ENCODE data around the gene PICK1. TPM values are rescaled to one million over a fixed set of nuclear protein-coding genes. Genes with fewer than 3 reads are reported as not detected.

Gene PICK1
- total RNA-seq, 1 experiment from 2014 or later = 45.5 TPM

GRCh38 chr22:38122616-38123015 is 65.4 kb downstream of the PICK1 start:
- CTCF ChIA-PET = no interaction called here

GRCh38 chr22:38124236-38124974 is 67.2 kb downstream of the PICK1 start:
- no peak overlapping the region for H3K4me3 ChIP-seq (ENCODE audit: low read length)
- H3K27ac ChIP-seq (ENCODE audit: low read length) = no peak overlapping the region
- H4K20me1 ChIP-seq (ENCODE audit: low read length) = no peaks in the 10 kb centered on the region
- intact Hi-C loops (cut with micrococcal nuclease) = no loop called here
- H3K36me3 ChIP-seq (ENCODE audit: low read depth, low read length) = no peaks in the 10 kb centered on the region
- H3K27me3 ChIP-seq (ENCODE audit: low read length) = no peaks in the 10 kb centered on the region
- no peaks in the 10 kb centered on the region for H3K9me2 ChIP-seq (replicated peaks; ENCODE audit: low read length)
- H3F3A ChIP-seq (ENCODE audit: low read length, unreplicated experiment) = no peaks in the 10 kb centered on the region
- no peak for TF ChIP-seq EZH2phosphoT487 (IDR thresholded peaks at IDR 0.05; ENCODE audit: borderline replicate concordance, low read length)
- TF ChIP-seq EZH2 (IDR thresholded peaks at IDR 0.05; ENCODE audit: low read length, unreplicated experiment) = no peak
- no peak for TF ChIP-seq CTCF (conservative IDR thresholded peaks at IDR 0.05; ENCODE audit: low read depth, low read length)
- ATAC-seq = no peak
- no peak overlapping the region for H3K4me2 ChIP-seq (ENCODE audit: low read length)
- ChIA-PET CTCF (no interaction called here), POLR2A (ENCODE audit: unreplicated experiment) (no interaction called here)
- no peak for DNase-seq
- no peaks in the 10 kb centered on the region for H3K9me3 ChIP-seq (ENCODE audit: low read length)
- no TSS peak for BruUV-seq (replicated peaks)
- H3K9ac ChIP-seq (ENCODE audit: low read length) = no peak overlapping the region
- H3K4me1 ChIP-seq (ENCODE audit: insufficient read depth, low read length) = no peaks in the 10 kb centered on the region
- no peaks in the 10 kb centered on the region for H3K79me2 ChIP-seq (ENCODE audit: low read length)
- H2AFZ ChIP-seq (ENCODE audit: low read length) = no peak overlapping the region

More at GRCh38 chr22:38122616-38123015, 65.4 kb downstream of the PICK1 start:
- Histone ChIP-seq H3K79me2 (ENCODE audit: low read length) (no peaks in the 10 kb centered on the region), H3K9ac (ENCODE audit: low read length) (no peak overlapping the region), H3K27ac (ENCODE audit: low read length) (no peak overlapping the region), H3K4me3 (ENCODE audit: low read length) (no peak overlapping the region), H3K36me3 (ENCODE audit: low read depth, low read length) (no peaks in the 10 kb centered on the region), H3K4me1 (ENCODE audit: insufficient read depth, low read length) (no peaks in the 10 kb centered on the region), H2AFZ (ENCODE audit: low read length) (no peak overlapping the region), H3K27me3 (ENCODE audit: low read length) (no peaks in the 10 kb centered on the region), H3K4me2 (ENCODE audit: low read length) (no peak overlapping the region), H4K20me1 (ENCODE audit: low read length) (no peaks in the 10 kb centered on the region), H3F3A (ENCODE audit: low read length, unreplicated experiment) (no peaks in the 10 kb centered on the region), H3K9me2 (replicated peaks; ENCODE audit: low read length) (no peaks in the 10 kb centered on the region), H3K9me3 (ENCODE audit: low read length) (no peaks in the 10 kb centered on the region)
- no peak for TF ChIP-seq CTCF (conservative IDR thresholded peaks at IDR 0.05; ENCODE audit: low read depth, low read length)
- TF ChIP-seq EZH2 (IDR thresholded peaks at IDR 0.05; ENCODE audit: low read length, unreplicated experiment) = no peak
- TF ChIP-seq EZH2phosphoT487 (IDR thresholded peaks at IDR 0.05; ENCODE audit: borderline replicate concordance, low read length) = no peak
- intact Hi-C loops (cut with micrococcal nuclease) = no loop called here
- DNase-seq (no peak), ATAC-seq (no peak)
- POLR2A ChIA-PET (ENCODE audit: unreplicated experiment) = no interaction called here
- BruUV-seq (replicated peaks) = no TSS peak

GRCh38 chr22:38125038-38125610 is 67.9 kb downstream of the PICK1 start:
- no TSS peak for BruUV-seq (replicated peaks)
- no peak for DNase-seq
- TF ChIP-seq CTCF (conservative IDR thresholded peaks at IDR 0.05; ENCODE audit: low read depth, low read length) (no peak), EZH2phosphoT487 (IDR thresholded peaks at IDR 0.05; ENCODE audit: borderline replicate concordance, low read length) (no peak), EZH2 (IDR thresholded peaks at IDR 0.05; ENCODE audit: low read length, unreplicated experiment) (no peak)

More at GRCh38 chr22:38125038-38125610, 67.9 kb downstream of the PICK1 start:
- Histone ChIP-seq H3K9ac (ENCODE audit: low read length) (no peak overlapping the region), H3K27me3 (ENCODE audit: low read length) (no peaks in the 10 kb centered on the region), H3K79me2 (ENCODE audit: low read length) (no peaks in the 10 kb centered on the region), H3K4me3 (ENCODE audit: low read length) (no peak overlapping the region), H2AFZ (ENCODE audit: low read length) (no peak overlapping the region), H3K4me2 (ENCODE audit: low read length) (no peak overlapping the region), H3F3A (ENCODE audit: low read length, unreplicated experiment) (no peaks in the 10 kb centered on the region), H4K20me1 (ENCODE audit: low read length) (no peaks in the 10 kb centered on the region), H3K9me2 (replicated peaks; ENCODE audit: low read length) (no peaks in the 10 kb centered on the region), H3K4me1 (ENCODE audit: insufficient read depth, low read length) (no peaks in the 10 kb centered on the region), H3K36me3 (ENCODE audit: low read depth, low read length) (no peaks in the 10 kb centered on the region), H3K9me3 (ENCODE audit: low read length) (no peaks in the 10 kb centered on the region), H3K27ac (ENCODE audit: low read length) (no peak overlapping the region)
- CTCF ChIA-PET = no interaction called here
- intact Hi-C loops (cut with micrococcal nuclease) = no loop called here
- POLR2A ChIA-PET (ENCODE audit: unreplicated experiment) = no interaction called here
- no peak for ATAC-seq

Data from PC-3 (cell line).